GM12801 (cell line): ENCODE measurements around the gene CERS1.

Experiments used
- TF ChIP-seq, protein P1 (sequence below): IDR thresholded peaks from one replicate; pipeline ENCODE4 v1.5.1; 2011; ENCODE audit warnings: control low read depth; ENCODE audit not compliant: insufficient read length; ENCODE audit errors: extremely low read depth

CERS1 gene

DNA sequence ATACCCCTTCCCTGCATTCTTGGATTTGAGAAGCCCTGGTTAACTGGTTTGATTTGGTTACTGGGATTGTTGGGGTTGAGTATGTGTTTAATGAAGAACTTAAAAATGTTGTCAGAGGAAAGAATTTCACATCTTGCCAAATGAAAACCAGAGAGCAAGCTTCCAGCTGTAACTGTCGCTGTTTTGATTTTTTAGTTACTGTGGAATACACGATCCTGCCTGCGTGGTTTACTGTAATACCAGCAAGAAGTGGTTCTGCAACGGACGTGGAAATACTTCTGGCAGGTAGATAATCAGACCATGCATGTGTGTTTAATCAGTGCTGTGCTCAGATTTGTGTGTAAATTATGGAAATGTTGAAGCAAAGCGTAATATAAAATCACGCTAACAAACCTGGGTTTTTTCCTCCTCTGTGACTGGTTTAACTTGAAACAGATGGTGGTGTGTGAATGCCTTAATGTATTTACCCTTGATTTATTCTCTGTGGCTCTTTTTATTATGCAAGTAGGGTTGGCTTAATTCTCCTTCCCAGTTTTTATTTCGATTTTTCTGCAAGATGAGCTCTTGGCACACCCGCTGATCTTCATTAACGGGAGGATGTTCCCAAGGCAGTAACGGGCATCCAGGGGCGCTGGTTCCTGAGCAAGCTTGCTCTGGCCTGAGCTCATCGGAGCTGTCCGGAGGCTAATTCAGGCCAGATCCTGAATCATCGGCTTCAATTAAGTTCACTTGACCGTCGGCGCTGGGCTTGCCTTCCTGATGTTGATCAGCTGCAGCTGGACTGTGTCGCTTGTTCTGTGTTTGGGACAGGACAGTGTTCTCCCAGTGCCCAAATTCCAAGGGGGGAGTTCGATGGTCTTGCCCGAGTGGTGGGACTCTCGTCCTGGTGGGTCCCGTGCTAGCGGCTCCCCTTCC is 48.2 kb downstream of the CERS1 start:
- TF ChIP-seq, protein P1, sequence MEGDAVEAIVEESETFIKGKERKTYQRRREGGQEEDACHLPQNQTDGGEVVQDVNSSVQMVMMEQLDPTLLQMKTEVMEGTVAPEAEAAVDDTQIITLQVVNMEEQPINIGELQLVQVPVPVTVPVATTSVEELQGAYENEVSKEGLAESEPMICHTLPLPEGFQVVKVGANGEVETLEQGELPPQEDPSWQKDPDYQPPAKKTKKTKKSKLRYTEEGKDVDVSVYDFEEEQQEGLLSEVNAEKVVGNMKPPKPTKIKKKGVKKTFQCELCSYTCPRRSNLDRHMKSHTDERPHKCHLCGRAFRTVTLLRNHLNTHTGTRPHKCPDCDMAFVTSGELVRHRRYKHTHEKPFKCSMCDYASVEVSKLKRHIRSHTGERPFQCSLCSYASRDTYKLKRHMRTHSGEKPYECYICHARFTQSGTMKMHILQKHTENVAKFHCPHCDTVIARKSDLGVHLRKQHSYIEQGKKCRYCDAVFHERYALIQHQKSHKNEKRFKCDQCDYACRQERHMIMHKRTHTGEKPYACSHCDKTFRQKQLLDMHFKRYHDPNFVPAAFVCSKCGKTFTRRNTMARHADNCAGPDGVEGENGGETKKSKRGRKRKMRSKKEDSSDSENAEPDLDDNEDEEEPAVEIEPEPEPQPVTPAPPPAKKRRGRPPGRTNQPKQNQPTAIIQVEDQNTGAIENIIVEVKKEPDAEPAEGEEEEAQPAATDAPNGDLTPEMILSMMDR: no peak

DNA sequence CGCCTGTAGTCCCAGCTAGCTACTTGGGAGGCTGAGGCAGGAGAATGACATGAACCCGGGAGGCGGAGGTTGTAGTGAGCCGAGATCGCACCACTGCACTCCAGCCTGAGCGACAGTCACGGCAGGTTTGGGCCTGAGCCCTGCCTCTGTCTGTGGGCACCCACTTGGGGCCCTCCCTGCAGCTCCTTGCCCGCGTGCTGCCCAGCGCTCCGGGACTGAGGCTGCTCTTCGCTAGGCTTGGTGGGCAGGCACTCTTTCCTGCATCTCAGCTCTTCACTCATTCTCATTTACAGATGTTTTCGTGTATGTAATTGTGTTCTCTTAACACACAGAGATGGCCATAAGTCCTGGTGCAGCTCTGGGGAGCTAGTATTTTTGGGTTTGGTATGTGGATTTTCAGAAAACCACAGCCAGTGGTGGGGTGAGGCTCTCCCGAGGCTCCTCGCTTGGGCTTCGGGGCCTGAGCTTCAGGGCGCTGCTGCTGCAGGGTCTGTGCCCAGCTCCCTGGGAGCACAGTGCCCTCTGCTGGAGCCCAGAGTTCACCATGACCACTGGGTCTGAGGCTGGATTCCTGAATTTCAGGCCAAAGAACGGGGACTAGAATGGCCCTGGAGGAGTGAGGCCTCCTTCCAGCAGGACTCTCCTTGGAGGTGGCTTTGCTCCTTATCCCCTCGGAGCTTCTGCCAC is 49.0 kb downstream of the CERS1 start:
- TF ChIP-seq, protein P1: peak; percentile 15

DNA sequence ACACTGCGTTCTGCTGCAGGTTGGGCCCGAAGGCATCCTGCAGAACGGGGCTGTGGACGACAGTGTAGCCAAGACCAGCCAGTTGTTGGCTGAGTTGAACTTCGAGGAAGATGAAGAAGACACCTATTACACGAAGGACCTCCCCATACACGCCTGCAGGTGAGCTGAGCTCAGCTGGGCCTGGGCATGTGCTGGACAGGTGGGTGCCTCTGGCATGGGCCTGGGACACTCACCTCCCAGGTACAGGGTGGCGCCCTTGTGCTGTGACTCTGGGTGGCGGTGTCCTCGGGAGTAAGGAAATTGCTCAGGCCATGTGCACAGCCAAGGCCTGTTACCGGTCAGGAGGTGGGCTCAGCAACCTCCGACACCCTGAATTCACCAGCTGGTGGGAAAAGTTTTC is 50.0 kb downstream of the CERS1 start:
- TF ChIP-seq, protein P1: no peak

DNA sequence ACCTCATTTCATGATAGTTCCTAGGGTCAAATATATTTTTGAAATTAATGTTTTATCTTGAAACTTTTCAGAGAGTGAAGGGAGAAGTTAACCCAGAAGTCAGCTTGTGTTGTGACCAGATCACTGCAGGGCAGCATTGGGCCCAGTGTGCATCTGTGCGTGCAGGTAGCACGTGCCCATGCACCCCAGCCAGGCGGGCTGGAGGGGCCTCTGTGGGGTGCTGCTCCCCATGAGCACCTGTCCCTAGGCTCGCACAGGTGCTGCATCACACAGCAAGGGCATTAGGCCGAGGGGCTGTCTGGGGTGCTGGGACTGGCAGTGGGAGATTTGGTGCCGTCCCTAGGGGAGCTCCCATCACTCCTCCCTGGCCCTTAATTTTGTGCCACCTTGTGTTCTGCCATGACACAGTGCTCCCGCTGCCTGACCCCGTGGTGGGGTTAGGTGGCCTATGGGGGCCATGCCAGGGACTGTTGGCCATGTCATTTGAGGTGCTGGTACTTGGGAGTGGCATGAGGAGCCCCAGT is 51.1 kb downstream of the CERS1 start:
- TF ChIP-seq, protein P1: no peak

DNA sequence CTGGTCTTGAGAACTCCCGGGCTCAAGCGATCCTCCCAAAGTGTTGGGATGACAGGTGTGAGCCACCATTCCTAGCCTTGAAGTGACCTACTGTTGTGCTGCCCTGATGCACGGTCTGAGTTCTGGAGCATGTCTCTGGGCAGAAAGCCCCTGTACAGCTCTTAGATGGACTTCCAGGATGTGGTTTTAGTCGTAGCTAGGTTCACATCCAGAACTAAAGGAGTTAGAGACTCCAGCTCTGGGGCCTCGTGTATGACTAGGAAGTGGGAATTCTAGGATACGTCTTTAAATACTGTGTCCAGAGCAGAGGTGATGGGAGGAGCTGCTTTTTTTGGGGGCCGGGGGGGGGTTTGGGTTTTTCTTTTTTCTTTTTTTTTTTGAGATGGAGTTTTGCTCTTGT is 52.0 kb downstream of the CERS1 start:
- TF ChIP-seq, protein P1: no peak

DNA sequence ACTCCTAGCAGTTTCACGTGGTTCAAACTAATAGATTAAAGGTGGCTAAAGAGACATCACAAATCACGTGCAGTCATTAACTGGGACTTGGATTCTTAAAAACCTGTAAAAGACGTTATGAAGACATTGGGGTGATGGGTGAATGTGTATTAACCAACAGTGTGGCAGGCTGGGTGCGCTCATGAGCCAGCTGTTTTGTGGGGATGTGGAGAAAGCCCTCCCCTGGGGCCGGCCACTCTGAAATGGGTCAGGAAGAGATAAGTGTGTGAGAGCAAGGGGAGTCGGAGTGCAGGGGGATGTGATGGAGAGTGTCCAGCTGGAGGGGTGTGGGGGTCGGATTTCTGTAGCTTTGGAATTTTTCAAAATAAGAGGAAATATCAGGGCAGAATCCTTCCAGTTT is 53.8 kb downstream of the CERS1 start:
- TF ChIP-seq, protein P1: no peak

DNA sequence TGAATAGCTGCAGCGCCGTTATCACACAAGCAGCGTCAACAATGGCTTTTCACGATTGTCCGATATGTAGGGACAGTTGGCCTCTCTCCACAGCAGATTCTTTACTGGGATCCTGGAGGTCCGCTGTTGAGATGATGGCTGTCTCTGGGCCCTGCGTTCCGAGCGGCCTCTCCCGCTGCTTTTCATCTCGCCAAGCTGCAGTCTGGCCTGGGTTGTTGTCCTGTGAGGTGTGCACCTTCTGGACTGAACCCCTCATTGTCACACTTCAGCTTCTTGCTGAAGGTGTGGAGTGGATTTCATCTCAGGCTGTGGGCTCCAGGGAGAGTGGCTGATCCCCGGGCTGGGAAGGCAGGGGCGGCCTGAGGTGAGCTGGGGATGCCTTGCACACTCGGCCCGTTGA is 54.6 kb downstream of the CERS1 start:
- TF ChIP-seq, protein P1: no peak
